Stimulated activated CD4-positive, alpha-beta T cell treated with anti-CD3 and anti-CD28 coated beads, Interleukin-2, amount 100 ng/mL, for 24 hours (primary cell): ENCODE measurements around the gene FLYWCH2.
A peak's percentile ranks its signal among the peaks of the same experiment; 100 is the strongest.

Experiments
- DNase-seq, 2 donors: peaks; one replicate each; pipeline ENCODE4 v3.0.0-alpha.2; 2020

The FLYWCH2 gene

GRCh38 chr16:2854700-2855309 lies 28.2 kb upstream of the FLYWCH2 start:
- peak in 1 of 2 donors; percentile 49 for DNase-seq

DNA sequence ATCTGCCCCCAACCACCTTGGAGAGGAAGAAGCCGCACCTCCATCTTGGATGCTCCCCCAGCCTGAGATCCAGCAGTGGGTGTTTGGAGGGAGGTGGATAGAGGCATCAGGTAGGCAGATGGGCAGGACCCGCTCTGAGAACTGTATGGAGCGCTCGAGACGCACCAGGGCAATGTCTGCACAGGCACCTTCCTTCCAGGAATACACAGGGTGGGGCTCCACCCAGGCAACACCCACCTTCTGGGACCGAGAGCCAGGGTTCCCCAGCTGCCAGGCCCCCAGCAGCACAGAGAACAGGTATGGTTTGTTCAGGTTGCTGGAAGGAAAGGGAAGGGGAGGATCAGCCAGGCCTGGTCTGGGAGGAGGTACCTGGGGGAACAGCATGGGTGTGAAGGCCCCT lies 27.5 kb upstream of the FLYWCH2 start:
- no peak for DNase-seq

GRCh38 chr16:2856061-2856670 lies 26.8 kb upstream of the FLYWCH2 start:
- DNase-seq = peak in 1 of 2 donors; percentile 48

DNA sequence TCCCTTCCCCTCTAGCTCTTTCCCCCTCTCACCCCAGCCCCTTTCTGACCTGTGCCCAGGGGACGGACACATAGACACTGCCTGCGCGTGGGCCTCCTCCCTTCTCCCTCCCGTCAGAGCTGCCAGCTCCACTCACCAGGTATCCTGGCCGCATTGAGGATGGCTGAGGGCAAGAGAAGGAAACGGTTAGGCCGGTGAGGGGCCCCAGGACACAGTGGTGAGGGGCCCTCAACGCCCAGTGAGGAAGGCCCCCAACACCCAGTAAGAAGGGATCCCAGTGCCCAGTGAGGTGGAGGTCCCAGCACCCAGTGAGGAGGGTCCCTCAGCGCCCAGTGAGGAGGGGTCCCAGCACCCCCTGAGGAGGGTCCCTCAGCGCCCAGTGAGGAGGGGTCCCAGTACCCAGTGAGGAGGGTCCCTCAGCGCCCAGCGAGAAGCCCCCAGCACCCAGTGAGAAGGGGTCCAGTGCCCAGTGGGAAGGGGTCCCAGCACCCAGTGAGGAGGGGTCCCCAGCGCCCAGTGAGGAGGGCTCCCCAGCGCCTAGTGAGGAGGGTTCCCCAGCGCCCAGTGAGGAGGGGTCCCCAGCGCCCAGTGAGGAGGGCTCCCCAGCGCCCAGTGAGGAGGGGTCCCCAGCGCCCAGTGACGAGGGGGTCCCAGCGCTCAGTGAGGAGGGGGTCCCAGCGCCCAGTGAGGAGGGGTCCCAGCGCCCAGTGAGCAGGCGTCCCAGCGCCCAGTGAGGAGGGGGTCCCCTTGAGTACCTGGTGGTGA lies 26.1 kb upstream of the FLYWCH2 start:
- no peak for DNase-seq

DNA sequence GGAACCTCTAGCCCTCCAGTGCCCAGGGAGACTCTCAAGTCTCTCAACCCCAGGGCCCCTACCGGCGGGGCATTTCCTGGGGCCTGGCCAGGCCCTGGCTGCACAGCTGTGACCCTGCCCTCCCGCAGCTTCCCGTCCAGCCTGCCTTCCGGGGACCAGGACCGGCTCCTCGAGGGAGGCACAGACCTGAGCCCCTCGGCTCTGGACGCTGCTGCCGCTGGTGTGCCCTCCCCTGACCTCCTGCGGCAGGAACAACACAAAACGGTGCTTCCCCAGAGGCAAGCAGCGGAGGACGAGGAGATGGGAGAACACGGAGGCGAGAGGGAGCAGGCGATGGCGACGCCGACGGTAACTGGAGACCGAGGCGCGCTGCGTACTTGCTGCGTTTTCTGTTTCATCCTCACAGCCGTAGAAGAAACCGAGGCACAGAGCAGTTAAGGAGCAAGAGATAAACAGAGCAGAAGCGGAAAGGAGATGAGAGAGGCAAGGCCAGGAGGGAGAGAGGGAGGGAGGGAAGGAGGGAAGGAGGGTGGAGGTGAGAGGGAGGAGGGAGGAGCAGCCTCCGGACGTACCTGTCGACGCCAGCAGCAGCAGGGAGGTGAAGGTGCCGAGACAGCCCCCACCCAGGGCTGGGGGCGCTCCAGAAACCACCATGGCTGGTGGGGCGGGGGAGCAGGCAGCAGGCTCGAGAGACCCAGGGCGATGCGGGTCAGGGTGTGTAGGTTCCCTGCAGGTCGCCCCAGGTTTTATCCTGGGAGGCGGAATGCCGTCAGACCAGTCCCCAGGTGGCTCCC lies 25.4 kb upstream of the FLYWCH2 start, which contains the start of gene PRSS22:
TSS of gene PRSS22 (minus strand) at position 720 of the 794 bp plus-strand sequence. CDS start at position 654, 66 bp downstream.
- DNase-seq = no peak

DNA sequence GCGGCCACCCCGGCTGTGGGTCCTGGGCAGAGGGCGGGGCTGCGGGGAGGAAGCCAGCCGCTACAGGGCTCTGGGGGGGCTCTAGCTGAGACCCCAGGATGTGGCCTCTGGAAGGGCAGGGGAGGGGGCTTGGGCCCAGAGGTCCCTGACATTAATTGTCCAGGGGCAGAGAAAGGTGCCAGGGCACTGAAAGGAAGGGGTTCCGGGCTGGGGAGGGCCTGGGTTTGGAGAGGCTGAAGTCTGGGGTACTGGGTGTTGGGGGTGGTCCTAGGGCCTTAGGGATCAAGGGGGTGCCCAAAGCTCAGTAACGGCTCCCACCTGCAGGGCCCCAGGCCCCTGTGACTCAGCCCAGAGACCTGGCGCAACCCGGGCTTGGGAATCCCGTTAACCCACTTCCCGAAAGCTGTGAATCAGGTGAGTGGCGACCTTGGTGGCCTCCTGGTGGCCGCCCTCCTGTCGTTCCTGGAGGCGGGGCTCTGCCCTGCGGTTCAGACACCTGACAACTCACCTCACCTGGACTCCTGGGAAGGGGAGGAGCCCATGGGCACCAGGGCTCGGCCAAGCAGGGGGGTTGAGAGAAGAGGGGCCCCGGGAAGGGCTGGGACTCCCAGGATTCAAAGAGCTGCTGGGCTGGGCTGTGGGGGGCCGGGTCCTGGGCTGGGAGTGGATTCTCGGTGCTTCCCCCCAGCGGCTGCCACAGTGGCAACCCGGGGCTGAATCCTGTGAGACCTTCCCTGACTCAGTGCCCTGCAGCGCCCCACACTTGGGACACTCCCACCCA lies 24.6 kb upstream of the FLYWCH2 start:
- DNase-seq = no peak

DNA sequence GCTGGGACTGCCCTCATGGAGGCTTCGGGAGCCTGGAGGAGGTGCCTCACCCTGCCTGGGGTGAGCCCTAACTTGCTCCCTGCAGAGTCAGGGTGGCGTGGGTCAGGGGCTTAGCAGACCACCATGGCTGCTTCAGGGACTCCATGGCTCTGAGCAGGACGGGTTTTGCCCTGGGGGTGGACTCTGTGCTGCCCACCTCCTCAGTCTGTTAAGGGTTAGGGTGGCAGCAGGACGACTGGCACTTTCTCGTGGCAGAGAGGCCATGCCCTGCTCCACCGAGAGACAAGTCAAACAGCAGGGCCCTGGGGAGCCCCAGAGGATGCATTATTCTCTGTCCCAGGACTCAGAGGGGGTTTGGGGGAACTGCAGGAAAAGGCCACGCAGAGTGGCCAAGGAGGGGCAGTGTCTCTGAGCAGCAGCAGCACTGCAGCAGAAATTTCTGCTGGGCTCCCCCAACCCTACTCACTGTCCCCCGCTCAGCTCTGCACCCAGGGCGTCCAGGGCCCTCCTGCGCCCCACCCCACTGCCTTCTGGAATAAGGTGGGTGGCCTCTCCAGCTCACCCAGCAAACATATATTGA lies 23.2 kb upstream of the FLYWCH2 start:
- DNase-seq = no peak

DNA sequence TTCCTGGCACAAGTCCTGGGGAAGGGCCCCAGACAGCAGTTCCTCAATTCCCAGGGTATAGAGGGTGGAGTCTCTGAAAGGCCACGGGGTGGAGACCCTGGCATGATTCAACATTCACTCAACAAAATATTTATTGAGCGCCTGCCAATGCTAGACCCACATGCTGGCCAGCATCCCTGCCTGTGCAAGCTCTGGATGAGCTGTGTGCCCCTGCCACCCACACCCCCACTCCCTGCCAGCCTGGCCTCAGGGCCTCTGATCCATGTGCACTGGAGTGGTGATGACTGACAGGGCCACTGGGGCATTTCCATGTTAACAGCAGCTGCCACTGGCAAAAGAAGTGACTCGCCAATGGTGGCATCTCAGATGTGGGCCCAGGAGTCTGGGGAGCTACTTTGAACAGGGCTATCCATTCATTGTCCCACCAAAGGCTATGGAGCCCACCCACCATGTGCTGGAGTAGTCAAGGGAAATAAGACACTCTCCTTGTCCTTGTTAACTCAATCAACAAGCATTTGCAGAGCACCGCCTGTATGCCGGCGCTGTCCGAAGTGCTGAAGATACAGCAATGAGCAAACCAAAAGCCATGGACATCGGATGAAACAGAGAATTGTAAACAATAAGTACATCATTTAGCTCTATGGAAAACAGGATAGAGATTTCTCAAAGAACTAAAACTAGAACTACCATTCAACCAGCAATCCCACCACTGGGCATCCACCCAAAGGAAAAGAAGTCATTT lies 22.0 kb upstream of the FLYWCH2 start:
- DNase-seq = no peak

DNA sequence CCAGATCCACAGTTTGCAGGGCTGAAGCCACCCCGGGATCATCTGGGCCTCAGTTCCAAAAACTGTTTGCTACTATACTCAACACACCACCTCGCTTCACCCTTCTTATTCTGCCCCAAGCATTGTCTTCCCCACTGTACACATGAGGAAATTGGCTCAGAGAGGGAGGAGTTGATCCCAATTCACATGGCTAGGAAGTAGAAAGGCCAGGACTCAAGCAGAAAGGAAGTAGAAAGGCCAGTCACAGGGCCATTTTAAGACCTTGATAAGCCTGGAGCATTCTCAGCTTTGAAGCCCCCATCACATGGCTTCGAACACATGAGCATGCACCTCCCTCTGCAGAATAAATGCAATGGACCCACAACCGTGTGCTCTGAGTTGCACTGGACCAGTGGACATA lies 17.4 kb upstream of the FLYWCH2 start:
- DNase-seq = no peak

- no peak for DNase-seq
These were observed 16.6 kb upstream of the FLYWCH2 start for GRCh38 chr16:2866431-2866830.

DNA sequence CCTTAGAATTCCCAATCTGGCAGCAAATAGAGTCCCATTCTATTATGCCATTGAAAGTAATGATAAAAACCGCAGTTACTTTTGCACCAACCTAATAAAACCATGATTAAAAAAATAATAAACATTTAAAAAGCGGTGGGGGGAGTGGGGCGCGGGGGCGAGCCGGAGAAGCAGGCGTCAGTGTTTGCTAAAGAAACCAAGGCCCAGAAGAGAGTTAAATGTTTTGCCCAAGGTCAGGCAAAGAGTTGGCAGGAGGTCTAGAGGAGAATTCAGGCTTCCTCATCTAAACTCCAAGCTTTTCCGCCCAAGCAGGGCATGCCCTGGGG lies 15.4 kb upstream of the FLYWCH2 start:
- DNase-seq = no peak

- peak; percentile 98 for DNase-seq
These were observed 14.8 kb upstream of the FLYWCH2 start for GRCh38 chr16:2867987-2868789.

GRCh38 chr16:2871926-2872325 lies 11.1 kb upstream of the FLYWCH2 start:
- DNase-seq = no peak

DNA sequence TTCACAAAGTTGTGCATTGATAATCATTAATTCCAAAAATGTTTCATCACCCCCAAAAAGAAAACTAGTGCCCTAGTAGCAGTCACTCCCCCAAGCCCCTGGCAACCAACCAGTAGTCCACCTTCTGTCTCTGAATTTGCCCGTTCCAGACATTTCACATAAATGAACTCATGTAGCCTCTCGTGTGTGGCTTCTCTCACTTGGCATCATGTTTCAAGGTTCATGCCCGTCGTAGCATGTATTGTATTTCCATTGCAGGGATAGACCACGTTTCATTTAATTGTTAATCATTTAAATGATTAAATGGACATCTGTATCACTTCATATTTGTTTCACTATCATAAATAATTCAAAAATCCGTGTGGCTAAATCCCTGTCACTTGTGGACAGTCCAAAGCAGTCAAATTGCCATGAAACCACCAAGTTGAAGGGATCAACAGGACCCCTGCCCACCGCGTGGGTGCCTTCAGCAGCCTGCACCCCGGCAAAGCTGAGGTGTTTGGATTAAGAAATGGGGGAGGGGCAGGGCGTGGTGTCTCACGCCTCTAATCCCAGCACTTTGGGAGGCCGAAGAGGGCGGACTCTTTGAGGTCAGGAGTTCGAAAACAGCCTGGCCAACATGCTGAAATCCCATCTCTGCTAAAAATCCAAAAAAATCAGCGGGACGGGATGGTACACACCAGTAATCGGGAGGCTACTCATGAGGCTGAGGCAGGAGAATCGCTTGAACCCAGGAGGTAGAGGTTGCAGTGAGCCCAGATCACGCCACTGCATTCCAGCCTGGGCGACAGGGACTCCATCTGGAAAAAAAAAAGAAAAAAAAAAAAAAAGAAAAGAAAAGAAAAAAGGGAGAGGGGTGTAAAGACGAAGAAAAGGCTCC lies 8.7 kb upstream of the FLYWCH2 start:
- DNase-seq = no peak

GRCh38 chr16:2874912-2875362 lies 8.1 kb upstream of the FLYWCH2 start:
- DNase-seq = peak; percentile 71 to 76

GRCh38 chr16:2879854-2880508 lies 3.0 kb upstream of the FLYWCH2 start:
- no peak for DNase-seq

DNA sequence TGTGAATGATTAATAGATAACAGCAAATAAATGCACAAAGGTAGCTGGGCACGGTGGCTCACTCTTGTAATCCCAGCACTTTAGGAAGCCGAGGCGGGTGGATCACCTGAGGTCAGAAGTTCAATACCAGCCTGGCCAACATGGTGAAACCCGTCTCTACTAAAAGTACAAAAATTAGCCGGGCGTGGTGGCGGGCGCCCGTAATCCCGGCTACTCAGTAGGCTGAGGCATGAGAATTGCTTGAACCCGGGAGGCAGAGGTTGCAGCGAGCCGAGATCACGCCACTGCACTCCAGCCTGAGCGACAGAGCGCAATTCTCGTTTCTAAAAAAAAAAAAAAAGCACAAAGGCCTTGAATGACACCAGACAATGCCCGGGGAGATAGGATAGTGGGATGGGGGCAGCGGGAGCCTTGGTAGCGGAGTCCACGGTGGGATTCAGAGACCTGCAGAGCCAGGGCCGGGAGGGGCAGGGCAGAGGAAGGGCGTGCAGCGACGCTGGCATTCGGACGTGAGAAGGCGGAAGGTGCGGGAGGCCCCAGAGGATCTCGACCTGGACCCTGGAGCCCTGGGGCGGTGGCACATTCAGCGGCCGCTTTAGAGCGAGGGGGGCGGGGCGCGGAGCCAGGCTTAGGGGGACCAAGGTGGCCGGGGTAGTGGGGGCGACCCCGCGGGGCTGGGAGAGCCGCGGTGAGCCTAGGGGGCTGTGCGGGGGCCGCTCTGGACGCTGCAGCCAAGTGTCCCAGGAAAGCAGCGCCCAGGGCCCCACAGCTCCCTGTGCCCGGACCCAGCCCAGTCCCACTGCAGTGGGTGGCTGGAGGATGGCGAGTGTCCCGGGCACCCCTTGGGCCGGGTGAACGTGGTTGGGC lies 999 bp upstream of the FLYWCH2 start:
- DNase-seq = peak; percentile 42 to 52

GRCh38 chr16:2883458-2883908 lies 468 bp downstream of the FLYWCH2 start:
- DNase-seq = peak in 1 of 2 donors; percentile 30
